ENCODE results near the gene ADAMTS17. TPM values are rescaled to one million over a fixed set of nuclear protein-coding genes. Genes with fewer than 3 reads are reported as not detected.

The ADAMTS17 gene
- total RNA-seq, 4 donors from 2014 or later, result 5.0 to 16.2 (median 11.6) TPM

- H3K27me3 ChIP-seq, result no peaks in the 10 kb centered on the region
- DNase-seq, result no peak
- H3K4me1 ChIP-seq, result peaks cover 7 to 11% of the 10 kb centered on the region in 2 donors
- H3K4me3 ChIP-seq, result no peak overlapping the region
- intact Hi-C loops (cut with DNase I; ENCODE audit: low total_unique reads) (no loop called here), in situ Hi-C loops (cut with MboI; ENCODE audit: low sequenced_read_pairs in 4 of 4) (no loop called here)
- TF ChIP-seq CTCF (IDR thresholded peaks at IDR 0.05 in 4 of 5, conservative IDR thresholded peaks at IDR 0.05 in 1 of 5) (no peak), POLR2A (IDR thresholded peaks at IDR 0.05) (no peak)
- ATAC-seq, result no peak
- no peak overlapping the region for H3K27ac ChIP-seq
- H3K9me3 ChIP-seq, result no peaks in the 10 kb centered on the region
- no peaks in the 10 kb centered on the region for H3K36me3 ChIP-seq
These were observed 322.2 kb downstream of the ADAMTS17 start for GRCh38 chr15:100019601-100020000.

GRCh38 chr15:100018191-100018590 is 323.6 kb downstream of the ADAMTS17 start:
- TF ChIP-seq CTCF (IDR thresholded peaks at IDR 0.05 in 4 of 5, conservative IDR thresholded peaks at IDR 0.05 in 1 of 5), result no peak
- no peak for TF ChIP-seq POLR2A (IDR thresholded peaks at IDR 0.05)
- no peaks in the 10 kb centered on the region for H3K36me3 ChIP-seq
- no peak for DNase-seq
- no peaks in the 10 kb centered on the region for H3K9me3 ChIP-seq
- no peak overlapping the region for H3K27ac ChIP-seq
- ATAC-seq, result no peak
- in situ Hi-C loops (cut with MboI; ENCODE audit: low sequenced_read_pairs in 4 of 4) (no loop called here), intact Hi-C loops (cut with DNase I; ENCODE audit: low total_unique reads) (no loop called here)
- peaks cover 7 to 11% of the 10 kb centered on the region in 2 donors for H3K4me1 ChIP-seq
- H3K27me3 ChIP-seq, result no peaks in the 10 kb centered on the region
- no peak overlapping the region for H3K4me3 ChIP-seq

- no peaks in the 10 kb centered on the region for H3K27me3 ChIP-seq
- H3K4me1 ChIP-seq, result peaks cover 7% of the 10 kb centered on the region in 2 donors
- no peaks in the 10 kb centered on the region for H3K9me3 ChIP-seq
- in situ Hi-C loops (cut with MboI; ENCODE audit: low sequenced_read_pairs in 4 of 4), result no loop called here
- H3K4me3 ChIP-seq, result no peak overlapping the region
- TF ChIP-seq POLR2A (IDR thresholded peaks at IDR 0.05), result no peak
- TF ChIP-seq CTCF (IDR thresholded peaks at IDR 0.05 in 4 of 5, conservative IDR thresholded peaks at IDR 0.05 in 1 of 5), result no peak
- H3K27ac ChIP-seq, result no peak overlapping the region
- DNase-seq, result no peak
- intact Hi-C loops (cut with DNase I; ENCODE audit: low total_unique reads), result no loop called here
- no peak for ATAC-seq
- H3K36me3 ChIP-seq, result no peaks in the 10 kb centered on the region
These were observed 324.6 kb downstream of the ADAMTS17 start for GRCh38 chr15:100017140-100017539.

- Histone ChIP-seq H3K4me3 (no peak overlapping the region), H3K9me3 (no peaks in the 10 kb centered on the region), H3K27ac (no peak overlapping the region), H3K27me3 (no peaks in the 10 kb centered on the region), H3K4me1 (peaks cover 2 to 7% of the 10 kb centered on the region in 2 donors), H3K36me3 (no peaks in the 10 kb centered on the region)
- ATAC-seq (no peak), DNase-seq (no peak)
- in situ Hi-C loops (cut with MboI; ENCODE audit: low sequenced_read_pairs in 4 of 4) (no loop called here), intact Hi-C loops (cut with DNase I; ENCODE audit: low total_unique reads) (no loop called here)
- TF ChIP-seq CTCF (IDR thresholded peaks at IDR 0.05 in 4 of 5, conservative IDR thresholded peaks at IDR 0.05 in 1 of 5) (no peak), POLR2A (IDR thresholded peaks at IDR 0.05) (no peak)
These were observed 325.1 kb downstream of the ADAMTS17 start for GRCh38 chr15:100016632-100017031.

- ATAC-seq (no peak), DNase-seq (no peak)
- Histone ChIP-seq H3K27ac (no peak overlapping the region), H3K36me3 (no peaks in the 10 kb centered on the region), H3K27me3 (no peaks in the 10 kb centered on the region), H3K4me3 (no peak overlapping the region), H3K4me1 (no peaks in the 10 kb centered on the region), H3K9me3 (no peaks in the 10 kb centered on the region)
- intact Hi-C loops (cut with DNase I; ENCODE audit: low total_unique reads), result no loop called here
- in situ Hi-C loops (cut with MboI; ENCODE audit: low sequenced_read_pairs in 4 of 4), result no loop called here
- TF ChIP-seq POLR2A (IDR thresholded peaks at IDR 0.05) (no peak), CTCF (IDR thresholded peaks at IDR 0.05 in 4 of 5, conservative IDR thresholded peaks at IDR 0.05 in 1 of 5) (no peak)
These were observed 330.5 kb downstream of the ADAMTS17 start for GRCh38 chr15:100011235-100011634.
